PC-9 (cell line): ENCODE measurements around the gene GLTP. TPM values are rescaled to one million over a fixed set of nuclear protein-coding genes. Genes with fewer than 3 reads are reported as not detected.
A peak's percentile ranks its signal among the peaks of the same experiment; 100 is the strongest.

ENCODE experiments used
- BruUV-seq: library from RNA; stranded (reverse); fragments of 400-500 nt; replicated peaks from 2 replicates; lab custom pipeline; 2021; lab: Mats Ljungman, UMichigan
- CTCF ChIA-PET: fragments of 300-600 bp; sonication (Branson Sonifier 250); formaldehyde crosslinking; loops from one replicate; lab custom pipeline; 2022; ENCODE audit warnings: antibody characterized with exemption; lab: Charles Lee
- POLR2A ChIA-PET: fragments of 300-600 bp; sonication (Branson Sonifier 250); formaldehyde crosslinking; loops from one replicate; lab custom pipeline; 2022; ENCODE audit warnings: antibody characterized with exemption; ENCODE audit not compliant: unreplicated experiment; lab: Charles Lee
- DNase-seq, 2 experiments: peaks; one replicate each; pipeline versions ENCODE4 v3.0.0 to v3.0.0-alpha.2; 2015 to 2022; ENCODE audit warnings: mixed read lengths in 1 of 2
- H2AFZ ChIP-seq: fragments of 200-600 bp; sonication (generic); 2 replicates; pipeline ENCODE4 v1.8.1; 2017; ENCODE audit warnings: antibody characterized with exemption
- H3F3A ChIP-seq: fragments of 200-600 bp; sonication (generic); 2 replicates; pipeline ENCODE4 v1.8.1; 2017; ENCODE audit warnings: antibody characterized with exemption, mild to moderate bottlenecking, low read depth; ENCODE audit not compliant: insufficient read depth
- H3K27ac ChIP-seq: fragments of 200-600 bp; sonication (generic); 2 replicates; pipeline ENCODE4 v1.6.1; 2016; ENCODE audit warnings: mixed run types
- H3K27me3 ChIP-seq: fragments of 200-600 bp; sonication (generic); 2 replicates; pipeline ENCODE4 v1.6.1; 2016; ENCODE audit warnings: low read depth, mixed run types; ENCODE audit not compliant: insufficient read depth
- H3K36me3 ChIP-seq: fragments of 200-600 bp; sonication (generic); 2 replicates; pipeline ENCODE4 v1.6.1; 2016; ENCODE audit warnings: low read depth, mixed run types
- H3K4me1 ChIP-seq: fragments of 200-600 bp; sonication (generic); replicated peaks from 2 replicates; pipeline ENCODE4 v1.6.1; 2016; ENCODE audit warnings: mixed run types; ENCODE audit not compliant: insufficient read depth
- H3K4me2 ChIP-seq: fragments of 200-600 bp; sonication (generic); 2 replicates; pipeline ENCODE4 v1.6.1; 2017; ENCODE audit warnings: mixed run types
- H3K4me3 ChIP-seq: fragments of 200-600 bp; sonication (generic); 2 replicates; pipeline ENCODE4 v1.6.1; 2016; ENCODE audit warnings: mixed run types
- H3K79me2 ChIP-seq: fragments of 200-600 bp; sonication (generic); 2 replicates; pipeline ENCODE4 v1.6.1; 2017; ENCODE audit warnings: low read depth, mixed run types
- H3K9me2 ChIP-seq: fragments of 200-600 bp; sonication (generic); 2 replicates; pipeline ENCODE4 v1.8.1; 2017; ENCODE audit warnings: mild to moderate bottlenecking; ENCODE audit not compliant: insufficient read depth
- H3K9me3 ChIP-seq: fragments of 200-600 bp; sonication (generic); 2 replicates; pipeline ENCODE4 v1.8.1; 2016; ENCODE audit warnings: low read depth; ENCODE audit not compliant: insufficient read depth
- H4K20me1 ChIP-seq: fragments of 200-600 bp; sonication (generic); 2 replicates; pipeline ENCODE4 v1.8.1; 2017; ENCODE audit not compliant: insufficient read depth
- EZH2 ChIP-seq: fragments of 200-600 bp; sonication (generic); IDR thresholded peaks from 2 replicates; pipeline ENCODE4 v1.8.0; 2017; ENCODE audit warnings: antibody characterized with exemption, low read depth
- intact Hi-C: fragments of 100-400 bp; cut with micrococcal nuclease; formaldehyde crosslinking; loops from one replicate; pipeline ENCODE4 v1.10.0; 2022; ENCODE audit not compliant: unreplicated experiment
- total RNA-seq: library from RNA; stranded (reverse); gene quantifications from 2 replicates; pipeline ENCODE4 v1.2.3, GENCODE V29; 2021
- TF ChIP-seq, protein P1 (sequence below): fragments of 200-600 bp; sonication (generic); conservative IDR thresholded peaks from 2 replicates; pipeline ENCODE4 v1.6.1; 2017; ENCODE audit warnings: mixed run types, antibody characterized with exemption, mild to moderate bottlenecking, moderate library complexity

GLTP gene
- total RNA-seq, 1 experiment from 2014 or later = 30.3 TPM

DNA sequence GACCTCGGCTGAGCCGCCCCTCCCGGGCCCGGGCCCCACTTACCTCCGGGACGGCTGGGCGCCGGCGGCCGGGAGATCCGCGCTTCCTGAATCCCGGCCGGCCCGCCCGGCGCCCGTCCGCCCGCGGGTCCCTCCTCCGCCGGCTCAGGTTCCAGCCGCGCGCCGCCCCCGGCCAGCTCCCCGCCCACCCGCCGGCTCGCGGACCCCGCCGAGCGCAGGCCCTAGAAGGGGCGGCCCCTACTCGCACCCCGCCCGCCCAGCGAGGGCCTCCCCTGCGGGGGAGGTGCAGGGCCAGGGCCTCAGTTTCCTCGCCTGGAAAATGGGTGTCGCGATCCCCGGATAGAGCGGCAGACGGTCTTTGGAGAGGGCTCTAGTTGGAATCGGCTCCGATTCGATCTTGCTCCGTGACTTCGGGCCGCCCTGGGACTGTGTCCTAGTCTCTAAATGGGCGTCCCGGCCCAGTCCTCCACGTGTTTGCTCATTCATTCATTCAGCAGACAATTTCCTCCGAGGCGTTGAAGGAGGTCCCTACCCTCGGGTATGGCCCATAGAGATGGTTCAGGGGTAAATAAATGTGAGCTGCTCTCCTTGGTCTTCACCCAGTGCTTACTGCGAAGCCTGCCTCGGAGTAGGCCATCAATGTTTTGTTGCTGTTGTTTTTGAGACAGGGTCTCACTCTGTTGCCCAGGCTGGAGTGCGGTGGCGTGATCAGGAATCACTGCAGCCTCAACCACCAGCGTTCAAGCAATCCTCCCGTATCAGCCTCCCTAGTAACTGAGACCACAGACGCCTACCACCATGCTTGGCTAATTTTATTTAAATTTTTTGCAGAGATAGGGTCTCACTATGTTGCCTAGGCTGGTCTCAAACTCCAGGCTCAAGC lies 46.8 kb downstream of the GLTP start, which contains the start of gene TRPV4:
TRPV4 (minus strand) TSS at position 92 of the 883 bp plus-strand sequence. CDS start 18,602 bp downstream, outside the sequence.
- Histone ChIP-seq H3K27ac (no peak within 1 kb of the TSS), H3K27me3 (no peaks in the 10 kb centered on the region), H3K9me2 (no peaks in the 10 kb centered on the region), H3F3A (peaks cover 16% of the 10 kb centered on the region; the same call in 1 of the 2 replicates), H3K4me2 (peak within 1 kb of the TSS; percentile 19; the same call in 1 of the 2 replicates), H3K4me1 (peaks cover 17% of the 10 kb centered on the region), H3K36me3 (no peaks in the 10 kb centered on the region), H3K79me2 (no peaks in the 10 kb centered on the region), H4K20me1 (no peaks in the 10 kb centered on the region), H3K9me3 (no peaks in the 10 kb centered on the region), H3K4me3 (no peak within 1 kb of the TSS; the same call in 1 of the 2 replicates), H2AFZ (no peak within 1 kb of the TSS)
- no peak for DNase-seq
- ChIA-PET CTCF (no interaction called here), POLR2A (interaction anchor here (0.7 kb wide), 1 partner anchor 165 kb away, joined by 3 read pairs; no protein-coding TSS in a partner anchor)
- TF ChIP-seq EZH2 = no peak
- intact Hi-C loops = no loop called here
- BruUV-seq = no TSS peak

DNA sequence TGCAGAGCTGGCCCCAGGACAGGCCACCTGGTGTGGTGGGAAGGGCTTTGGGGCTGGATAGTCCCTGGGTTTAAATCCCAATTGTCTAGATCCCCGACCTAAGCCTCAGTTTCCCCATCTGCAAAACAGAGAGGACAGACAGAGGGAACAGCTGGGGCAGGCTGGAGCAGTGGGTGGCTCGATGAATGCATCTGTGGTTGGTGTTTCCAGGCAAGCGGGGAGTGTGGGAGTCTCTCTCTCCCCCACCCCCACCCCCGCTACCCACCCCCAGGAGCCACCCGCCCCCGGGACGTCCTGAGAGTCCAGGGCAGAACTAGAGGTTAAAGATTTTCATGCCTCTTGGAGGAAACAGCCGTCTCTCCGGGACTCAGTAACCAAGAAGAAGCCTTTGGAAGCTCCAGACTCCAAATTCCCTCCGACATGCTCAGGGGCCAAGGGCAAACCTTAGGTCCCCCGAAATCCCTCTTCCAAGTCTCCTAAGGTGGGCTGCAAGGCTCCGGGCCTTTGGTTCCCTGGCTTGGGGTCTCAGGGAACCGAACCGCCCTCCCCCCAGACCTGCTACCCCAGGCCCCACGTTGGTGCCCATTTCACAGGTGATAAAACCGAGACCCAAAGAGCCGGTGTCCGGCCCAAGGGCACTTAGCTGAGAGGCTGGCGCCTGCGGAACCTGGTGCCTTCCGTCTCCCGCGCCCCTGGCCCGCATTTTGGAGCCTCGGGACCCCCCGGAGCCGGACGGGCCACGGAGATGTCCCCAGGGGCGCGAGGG lies 47.6 kb downstream of the GLTP start:
- POLR2A ChIA-PET = no interaction called here
- no TSS peak for BruUV-seq
- peak overlapping the region; percentile 19; the same call in 1 of the 2 replicates for H3K4me2 ChIP-seq
- H3K9me3 ChIP-seq = no peaks in the 10 kb centered on the region
- intact Hi-C loops = no loop called here
- H3K4me3 ChIP-seq = no peak overlapping the region; the same call in 1 of the 2 replicates
- no peaks in the 10 kb centered on the region for H3K36me3 ChIP-seq
- CTCF ChIA-PET = no interaction called here
- no peaks in the 10 kb centered on the region for H3K27me3 ChIP-seq
- no peaks in the 10 kb centered on the region for H3K79me2 ChIP-seq
- no peaks in the 10 kb centered on the region for H3K9me2 ChIP-seq
- DNase-seq = no peak
- TF ChIP-seq, protein P1, sequence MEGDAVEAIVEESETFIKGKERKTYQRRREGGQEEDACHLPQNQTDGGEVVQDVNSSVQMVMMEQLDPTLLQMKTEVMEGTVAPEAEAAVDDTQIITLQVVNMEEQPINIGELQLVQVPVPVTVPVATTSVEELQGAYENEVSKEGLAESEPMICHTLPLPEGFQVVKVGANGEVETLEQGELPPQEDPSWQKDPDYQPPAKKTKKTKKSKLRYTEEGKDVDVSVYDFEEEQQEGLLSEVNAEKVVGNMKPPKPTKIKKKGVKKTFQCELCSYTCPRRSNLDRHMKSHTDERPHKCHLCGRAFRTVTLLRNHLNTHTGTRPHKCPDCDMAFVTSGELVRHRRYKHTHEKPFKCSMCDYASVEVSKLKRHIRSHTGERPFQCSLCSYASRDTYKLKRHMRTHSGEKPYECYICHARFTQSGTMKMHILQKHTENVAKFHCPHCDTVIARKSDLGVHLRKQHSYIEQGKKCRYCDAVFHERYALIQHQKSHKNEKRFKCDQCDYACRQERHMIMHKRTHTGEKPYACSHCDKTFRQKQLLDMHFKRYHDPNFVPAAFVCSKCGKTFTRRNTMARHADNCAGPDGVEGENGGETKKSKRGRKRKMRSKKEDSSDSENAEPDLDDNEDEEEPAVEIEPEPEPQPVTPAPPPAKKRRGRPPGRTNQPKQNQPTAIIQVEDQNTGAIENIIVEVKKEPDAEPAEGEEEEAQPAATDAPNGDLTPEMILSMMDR = no peak
- no peak for TF ChIP-seq EZH2
- H3K4me1 ChIP-seq = peaks cover 11% of the 10 kb centered on the region
- no peak overlapping the region for H3K27ac ChIP-seq
- no peak overlapping the region for H2AFZ ChIP-seq
- H4K20me1 ChIP-seq = no peaks in the 10 kb centered on the region
- peaks cover 10% of the 10 kb centered on the region; the same call in 1 of the 2 replicates for H3F3A ChIP-seq

DNA sequence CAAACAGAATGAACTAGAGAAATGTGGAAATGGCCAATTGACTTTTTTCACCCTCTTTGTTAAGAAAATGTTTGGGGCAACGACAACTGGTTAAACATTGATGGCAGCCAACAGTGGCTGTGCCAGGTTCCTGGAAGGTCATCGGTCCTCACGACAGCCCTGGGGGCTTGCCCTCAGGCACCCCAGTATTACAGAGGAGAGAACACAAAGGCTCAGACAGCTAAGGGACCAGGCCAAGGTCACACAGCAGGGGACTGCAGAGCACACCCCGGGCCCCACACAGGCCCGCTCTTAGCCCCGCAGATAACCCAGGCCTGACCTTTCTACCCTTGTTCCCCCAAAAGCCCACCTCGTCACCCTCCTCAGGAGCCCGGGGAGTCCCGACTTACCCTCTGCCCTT lies 48.4 kb downstream of the GLTP start:
- TSS peak; percentile 26 for BruUV-seq
- no peaks in the 10 kb centered on the region for H4K20me1 ChIP-seq
- TF ChIP-seq, protein P1 = no peak
- TF ChIP-seq EZH2 = no peak
- no peaks in the 10 kb centered on the region for H3K27me3 ChIP-seq
- ChIA-PET POLR2A (no interaction called here), CTCF (no interaction called here)
- DNase-seq = no peak
- H3K4me1 ChIP-seq = peaks cover 3% of the 10 kb centered on the region; the same call in 1 of the 2 replicates
- peaks cover 2% of the 10 kb centered on the region; the same call in 1 of the 2 replicates for H3F3A ChIP-seq
- no peak overlapping the region for H3K27ac ChIP-seq
- no peaks in the 10 kb centered on the region for H3K79me2 ChIP-seq
- H3K4me2 ChIP-seq = no peak overlapping the region
- no peak overlapping the region for H2AFZ ChIP-seq
- H3K4me3 ChIP-seq = no peak overlapping the region
- no peaks in the 10 kb centered on the region for H3K9me2 ChIP-seq
- H3K9me3 ChIP-seq = no peaks in the 10 kb centered on the region
- no peaks in the 10 kb centered on the region for H3K36me3 ChIP-seq
- intact Hi-C loops = no loop called here
